IMR-90 (cell line): ENCODE measurements around the gene ZG16. TPM values are rescaled to one million over a fixed set of nuclear protein-coding genes. Genes with fewer than 3 reads are reported as not detected.

ENCODE experiments used
- microRNA-seq, 2 experiments: library from miRNA; stranded (forward) in 1 of 2; unstranded in 1 of 2; fragments of 10-50 nt in 1 of 2; fragments of <30 nt in 1 of 2; gene quantifications in 1 of 2; microRNA quantifications in 1 of 2; one replicate each; pipeline versions ENCODE3 to v1.1.0; 2013 to 2020; ENCODE audit not compliant: insufficient read depth in 1 of 2, insufficient read length in 1 of 2, unreplicated experiment in 1 of 2
- polyA plus RNA-seq, 3 experiments: library from polyadenylated mRNA; depleted of rRNA; stranded (reverse); fragments of >200 nt; gene quantifications; 2 replicates each; pipeline ENCODE4 v1.2.3, GENCODE V29; 2012; ENCODE audit warnings: low replicate concordance in 1 of 3
- small RNA-seq, 5 experiments: library from RNA; depleted of rRNA; stranded (forward); fragments of <200 nt; gene quantifications; one replicate each; pipeline ENCODE3, GENCODE V24; 2012
- total RNA-seq: library from RNA; depleted of rRNA; stranded (reverse); fragments of >200 nt; gene quantifications from 2 replicates; pipeline ENCODE4 v1.2.3, GENCODE V29; 2012; rRNA removed

The ZG16 gene
- total and polyA plus RNA-seq, 2 of the 4 experiments (the other 2 are of a cell fraction) = not detected

Small RNA genes within 50 kb of the gene (microRNA-seq; reads per million reads assigned to microRNA genes)
- gene AC009133.6 (ENCODE audit: insufficient read depth, insufficient read length) = not detected
- not detected for gene AC120114.4 (ENCODE audit: insufficient read depth, insufficient read length)

Small RNA genes within 50 kb of the gene (small RNA-seq; reads per million reads assigned to genes)
- gene AC009133.6 = 0 reads per million in 5 experiments
- gene AC120114.4 = 0 reads per million in 5 experiments

Other genes starting within 250 kb of the ZG16 start
- not detected in 2 replicates for gene SPN, start 115.0 kb upstream of the ZG16 start, total RNA-seq
- not detected in 2 replicates for gene SPN, start 115.0 kb upstream of the ZG16 start, polyA plus RNA-seq (2012; rRNA removed)
- 3.4 and 3.6 TPM in 2 replicates for gene QPRT, start 99.1 kb upstream of the ZG16 start, total RNA-seq
- 6.3 and 6.8 TPM in 2 replicates for gene QPRT, start 99.1 kb upstream of the ZG16 start, polyA plus RNA-seq (2012; rRNA removed)
- not detected in 2 replicates for gene C16orf54, start 32.3 kb upstream of the ZG16 start, total RNA-seq
- gene C16orf54, start 32.3 kb upstream of the ZG16 start, polyA plus RNA-seq (2012; rRNA removed) = not detected in 2 replicates
- gene KIF22, start 12.5 kb downstream of the ZG16 start, total RNA-seq = 40.8 and 43.0 TPM in 2 replicates
- 65.1 and 66.0 TPM in 2 replicates for gene KIF22, start 12.5 kb downstream of the ZG16 start, polyA plus RNA-seq (2012; rRNA removed)
- 113 and 127 TPM in 2 replicates for gene MAZ, start 28.3 kb downstream of the ZG16 start, total RNA-seq
- 124 and 138 TPM in 2 replicates for gene MAZ, start 28.3 kb downstream of the ZG16 start, polyA plus RNA-seq (2012; rRNA removed)
- 0.90 and 1.4 TPM in 2 replicates for gene PRRT2, start 33.9 kb downstream of the ZG16 start, total RNA-seq
- 10.5 and 10.7 TPM in 2 replicates for gene PRRT2, start 33.9 kb downstream of the ZG16 start, polyA plus RNA-seq (2012; rRNA removed)
- gene PAGR1, start 37.9 kb downstream of the ZG16 start, total RNA-seq = 10.6 and 15.3 TPM in 2 replicates
- gene PAGR1, start 37.9 kb downstream of the ZG16 start, polyA plus RNA-seq (2012; rRNA removed) = 22.1 and 26.4 TPM in 2 replicates
- gene MVP, start 42.2 kb downstream of the ZG16 start, total RNA-seq = 221 and 319 TPM in 2 replicates
- 204 and 231 TPM in 2 replicates for gene MVP, start 42.2 kb downstream of the ZG16 start, polyA plus RNA-seq (2012; rRNA removed)
- gene CDIPT, start 85.0 kb downstream of the ZG16 start, total RNA-seq = 47.1 and 48.3 TPM in 2 replicates
- gene CDIPT, start 85.0 kb downstream of the ZG16 start, polyA plus RNA-seq (2012; rRNA removed) = 100 and 111 TPM in 2 replicates
- 0.72 and 0.83 TPM in 2 replicates for gene SEZ6L2, start 121.3 kb downstream of the ZG16 start, total RNA-seq
- gene SEZ6L2, start 121.3 kb downstream of the ZG16 start, polyA plus RNA-seq (2012; rRNA removed) = 10.0 and 10.5 TPM in 2 replicates
- 4.1 and 4.2 TPM in 2 replicates for gene ASPHD1, start 122.2 kb downstream of the ZG16 start, total RNA-seq
- 14.5 and 15.7 TPM in 2 replicates for gene ASPHD1, start 122.2 kb downstream of the ZG16 start, polyA plus RNA-seq (2012; rRNA removed)
- 3.1 and 4.1 TPM in 2 replicates for gene KCTD13, start 148.0 kb downstream of the ZG16 start, total RNA-seq
- gene KCTD13, start 148.0 kb downstream of the ZG16 start, polyA plus RNA-seq (2012; rRNA removed) = 20.7 and 22.2 TPM in 2 replicates
- gene TMEM219, start 183.8 kb downstream of the ZG16 start, total RNA-seq = 44.2 and 47.0 TPM in 2 replicates
- 94.3 and 95.3 TPM in 2 replicates for gene TMEM219, start 183.8 kb downstream of the ZG16 start, polyA plus RNA-seq (2012; rRNA removed)
- 31.7 and 32.8 TPM in 2 replicates for gene TAOK2, start 195.6 kb downstream of the ZG16 start, total RNA-seq
- gene TAOK2, start 195.6 kb downstream of the ZG16 start, polyA plus RNA-seq (2012; rRNA removed) = 23.0 and 26.4 TPM in 2 replicates
- gene HIRIP3, start 217.4 kb downstream of the ZG16 start, total RNA-seq = 5.0 and 5.8 TPM in 2 replicates
- 10.5 and 13.7 TPM in 2 replicates for gene HIRIP3, start 217.4 kb downstream of the ZG16 start, polyA plus RNA-seq (2012; rRNA removed)
- 42.1 and 42.8 TPM in 2 replicates for gene INO80E, start 218.0 kb downstream of the ZG16 start, total RNA-seq
- 40.9 and 46.5 TPM in 2 replicates for gene INO80E, start 218.0 kb downstream of the ZG16 start, polyA plus RNA-seq (2012; rRNA removed)
- under 0.01 TPM in 1 of 2 replicates, not detected in the other for gene DOC2A, start 232.8 kb downstream of the ZG16 start, total RNA-seq
- gene DOC2A, start 232.8 kb downstream of the ZG16 start, polyA plus RNA-seq (2012; rRNA removed) = 0.48 and 0.50 TPM in 2 replicates
- not detected in 2 replicates for gene C16orf92, start 244.9 kb downstream of the ZG16 start, total RNA-seq
- gene C16orf92, start 244.9 kb downstream of the ZG16 start, polyA plus RNA-seq (2012; rRNA removed) = not detected in 2 replicates